AG09309 (cell line): ENCODE data around the gene NRF1.
A peak's percentile ranks its signal among the peaks of the same experiment; 100 is the strongest.

ENCODE experiments used
- DNase-seq: peaks from one replicate; pipeline ENCODE4 v3.0.0-alpha.2; 2010; ENCODE audit warnings: low read depth
- H3K4me3 ChIP-seq: 2 replicates; pipeline ENCODE4 v1.5.1; 2011; ENCODE audit warnings: mild to moderate bottlenecking, low read depth, low read length, moderate library complexity; ENCODE audit not compliant: control insufficient read depth
- TF ChIP-seq, protein P1 (sequence below): IDR thresholded peaks from 2 replicates; pipeline ENCODE4 v1.5.1; 2011; ENCODE audit warnings: mild to moderate bottlenecking, low read depth, low read length, inconsistent platforms; ENCODE audit not compliant: insufficient read depth, control insufficient read depth; ENCODE audit errors: missing control alignments

NRF1 gene

GRCh38 chr7:129690701-129691100, 79.2 kb downstream of the NRF1 start:
- TF ChIP-seq, protein P1, sequence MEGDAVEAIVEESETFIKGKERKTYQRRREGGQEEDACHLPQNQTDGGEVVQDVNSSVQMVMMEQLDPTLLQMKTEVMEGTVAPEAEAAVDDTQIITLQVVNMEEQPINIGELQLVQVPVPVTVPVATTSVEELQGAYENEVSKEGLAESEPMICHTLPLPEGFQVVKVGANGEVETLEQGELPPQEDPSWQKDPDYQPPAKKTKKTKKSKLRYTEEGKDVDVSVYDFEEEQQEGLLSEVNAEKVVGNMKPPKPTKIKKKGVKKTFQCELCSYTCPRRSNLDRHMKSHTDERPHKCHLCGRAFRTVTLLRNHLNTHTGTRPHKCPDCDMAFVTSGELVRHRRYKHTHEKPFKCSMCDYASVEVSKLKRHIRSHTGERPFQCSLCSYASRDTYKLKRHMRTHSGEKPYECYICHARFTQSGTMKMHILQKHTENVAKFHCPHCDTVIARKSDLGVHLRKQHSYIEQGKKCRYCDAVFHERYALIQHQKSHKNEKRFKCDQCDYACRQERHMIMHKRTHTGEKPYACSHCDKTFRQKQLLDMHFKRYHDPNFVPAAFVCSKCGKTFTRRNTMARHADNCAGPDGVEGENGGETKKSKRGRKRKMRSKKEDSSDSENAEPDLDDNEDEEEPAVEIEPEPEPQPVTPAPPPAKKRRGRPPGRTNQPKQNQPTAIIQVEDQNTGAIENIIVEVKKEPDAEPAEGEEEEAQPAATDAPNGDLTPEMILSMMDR: no peak
- no peak for DNase-seq
- H3K4me3 ChIP-seq: no peak overlapping the region

DNA sequence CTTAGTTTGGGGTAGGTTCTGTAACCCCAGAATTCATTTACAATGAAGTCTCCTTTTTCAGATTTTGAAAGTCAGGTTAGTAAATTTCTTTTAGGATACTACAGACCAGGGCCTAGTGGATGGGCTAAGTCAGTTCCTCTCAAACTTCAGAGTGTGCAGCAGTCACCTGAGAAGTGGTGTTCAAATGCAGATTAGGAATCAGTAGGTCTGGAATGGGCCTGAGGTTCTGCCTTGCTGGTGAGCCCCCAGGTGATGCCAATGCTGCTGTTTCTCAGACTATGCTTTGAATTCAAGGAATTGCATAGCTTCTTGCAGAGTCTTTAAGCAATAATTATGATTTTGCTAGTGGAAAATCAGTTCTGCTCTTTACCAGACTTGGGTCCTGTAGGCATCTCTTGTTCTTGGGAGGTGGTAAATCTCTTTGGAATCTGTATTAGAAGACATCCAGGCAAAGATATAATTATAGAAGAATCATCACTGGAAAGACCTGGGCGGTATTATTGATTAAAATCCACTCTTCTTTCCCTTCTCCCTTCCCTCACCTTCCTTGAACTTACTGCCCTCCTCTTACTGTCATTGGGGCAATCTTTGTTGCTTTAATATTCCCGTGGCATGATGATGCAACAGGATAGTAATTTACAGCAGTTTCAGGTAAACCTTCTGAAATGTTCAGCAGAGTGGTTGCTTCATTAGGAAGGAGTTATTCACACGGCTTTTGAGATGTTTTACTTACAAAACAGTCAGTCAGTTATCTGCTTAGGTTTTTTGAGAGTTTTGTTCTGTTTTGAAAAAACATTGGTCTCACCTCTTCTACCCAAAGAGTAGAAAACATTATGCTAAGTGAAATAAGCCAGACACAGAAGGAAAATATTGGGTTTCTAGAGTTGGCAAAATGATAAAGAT, 87.2 kb downstream of the NRF1 start:
- no peak overlapping the region for H3K4me3 ChIP-seq
- TF ChIP-seq, protein P1: no peak
- DNase-seq: no peak

DNA sequence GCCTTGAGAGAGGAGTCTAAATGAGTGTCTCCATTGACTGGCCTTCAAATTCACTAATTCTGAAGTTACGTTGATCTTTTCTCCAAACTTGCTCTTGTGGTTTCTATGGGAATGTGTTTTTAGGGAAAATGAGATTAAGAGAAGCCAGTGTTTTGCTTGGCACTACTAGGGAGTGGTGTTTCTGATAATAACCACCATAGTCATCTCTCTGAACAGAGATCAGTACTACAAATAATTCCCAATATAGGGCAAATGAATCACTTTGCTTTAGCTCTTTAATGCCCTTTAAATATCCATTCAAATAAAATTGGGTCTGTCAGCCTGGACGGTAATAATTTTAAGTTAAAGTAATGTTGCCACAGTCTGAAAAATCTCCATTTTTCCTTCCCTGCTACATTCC, 90.8 kb downstream of the NRF1 start:
- TF ChIP-seq, protein P1: no peak
- DNase-seq: peak; percentile 3
- no peak overlapping the region for H3K4me3 ChIP-seq

- TF ChIP-seq, protein P1: no peak
- no peak for DNase-seq
- no peak overlapping the region for H3K4me3 ChIP-seq
Observed at GRCh38 chr7:129702761-129703338, 91.3 kb downstream of the NRF1 start.

GRCh38 chr7:129703751-129704150, 92.2 kb downstream of the NRF1 start:
- no peak overlapping the region for H3K4me3 ChIP-seq
- DNase-seq: no peak
- TF ChIP-seq, protein P1: no peak

GRCh38 chr7:129707910-129708499, 96.5 kb downstream of the NRF1 start:
- TF ChIP-seq, protein P1: no peak
- DNase-seq: no peak
- no peak overlapping the region for H3K4me3 ChIP-seq
